T-helper 17 cell (primary cell): ENCODE measurements around the gene POLR2J3. TPM values are rescaled to one million over a fixed set of nuclear protein-coding genes. Genes with fewer than 3 reads are reported as not detected.
"Not testable (repeated sequence)": the region's sequence is repeated elsewhere in the genome, so short reads cannot be mapped to it uniquely, and the experiment has no call there.

Source experiments
- ATAC-seq: fragments of 150-1000 bp; cut with Tn5 transposase; 2 replicates; pipeline ENCODE4 v1.10.0; 2021; ENCODE audit warnings: mild to moderate bottlenecking, moderate library complexity
- DNase-seq, 3 donors: peaks; one replicate each; pipeline versions ENCODE4 v3.0.0 to v3.0.0-alpha.2; 2020 to 2021
- H3K9me3 ChIP-seq: one replicate; pipeline ENCODE4 v1.7.0; 2013; ENCODE audit warnings: low read length, mild to moderate bottlenecking; ENCODE audit not compliant: control insufficient read depth, poor library complexity, severe bottlenecking
- H3K27ac Mint-ChIP-seq: one replicate; pipeline ENCODE4 v1.8.0; 2022; ENCODE audit warnings: mild to moderate bottlenecking, moderate library complexity, mixed read lengths
- H3K27me3 Mint-ChIP-seq: one replicate; pipeline ENCODE4 v1.8.0; 2022; ENCODE audit warnings: mixed read lengths
- H3K36me3 Mint-ChIP-seq: one replicate; pipeline ENCODE4 v1.8.0; 2022; ENCODE audit warnings: low read depth, mixed read lengths
- H3K4me1 Mint-ChIP-seq: one replicate; pipeline ENCODE4 v1.8.0; 2022; ENCODE audit warnings: mild to moderate bottlenecking, mixed read lengths
- H3K4me3 Mint-ChIP-seq: one replicate; pipeline ENCODE4 v1.8.0; 2022; ENCODE audit warnings: mild to moderate bottlenecking, moderate library complexity, mixed read lengths
- total RNA-seq, 4 donors: library from RNA in 2 of 4; stranded (reverse) in 2 of 4; gene quantifications; one replicate each; pipeline ENCODE4 v1.2.3 and lab custom pipeline; 2022 to 2026

POLR2J3 gene
- total RNA-seq (100 to 1,000 TPM; 102 to 124 TPM), total RNA-seq (lab: John Stamatoyannopoulos, UW) (3.8 to 7.6 reads per million in 2 donors)

- peak; percentile 92 to 100 (median 99) for DNase-seq
- Mint-ChIP-seq H3K27ac (peak within 1 kb of the TSS; percentile 72), H3K4me3 (peak within 1 kb of the TSS; percentile 87)
- H3K36me3 Mint-ChIP-seq, H3K27me3 Mint-ChIP-seq, H3K9me3 ChIP-seq, H3K4me1 Mint-ChIP-seq: not testable (repeated sequence)
- peak; percentile 93 for ATAC-seq
Observed at GRCh38 chr7:102572261-102573239, at the start of gene POLR2J3. TSS of gene POLR2J3 (minus strand) at chr7:102572583. CDS start at chr7:102572521, 62 bp downstream.

GRCh38 chr7:102618122-102618521 is 45.7 kb upstream of the POLR2J3 start:
- not testable (repeated sequence) for H3K4me3 Mint-ChIP-seq, H3K4me1 Mint-ChIP-seq, H3K27me3 Mint-ChIP-seq, H3K9me3 ChIP-seq, DNase-seq, H3K36me3 Mint-ChIP-seq, ATAC-seq, H3K27ac Mint-ChIP-seq

GRCh38 chr7:102616507-102617125 is 44.2 kb upstream of the POLR2J3 start, which contains the start of gene RASA4:
TSS of gene RASA4 (minus strand) at chr7:102616756. CDS start at chr7:102616689, 67 bp downstream.
- not testable (repeated sequence) for H3K4me3 Mint-ChIP-seq, H3K27me3 Mint-ChIP-seq, H3K9me3 ChIP-seq, H3K4me1 Mint-ChIP-seq, H3K27ac Mint-ChIP-seq, H3K36me3 Mint-ChIP-seq
- ATAC-seq (peak; percentile 99), DNase-seq (peak; percentile 22 to 37 (median 28))

GRCh38 chr7:102615930-102616329 is 43.5 kb upstream of the POLR2J3 start:
- not testable (repeated sequence) for H3K27me3 Mint-ChIP-seq, ATAC-seq, DNase-seq, H3K4me3 Mint-ChIP-seq, H3K9me3 ChIP-seq, H3K4me1 Mint-ChIP-seq, H3K36me3 Mint-ChIP-seq, H3K27ac Mint-ChIP-seq

DNA sequence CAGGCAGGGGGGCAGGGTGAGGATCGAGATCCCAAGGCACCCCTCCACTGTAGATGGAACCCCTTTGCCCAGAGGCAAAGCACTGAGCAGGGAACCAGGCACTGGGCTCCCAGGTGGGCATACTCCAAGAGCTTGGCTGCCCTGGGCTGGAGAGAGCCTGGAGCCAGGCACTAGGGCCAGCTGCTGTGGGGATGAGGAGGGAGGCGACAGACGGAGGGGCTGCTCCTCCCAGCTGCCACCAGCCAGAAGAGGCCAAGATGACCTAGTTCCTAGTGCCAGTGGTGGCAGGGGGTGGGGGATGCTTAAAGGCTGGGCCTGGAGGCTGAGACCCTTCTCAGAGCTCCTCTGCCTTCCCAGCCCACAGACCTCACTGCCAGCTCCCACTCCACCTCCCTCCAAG is 42.5 kb upstream of the POLR2J3 start:
- H3K36me3 Mint-ChIP-seq, H3K9me3 ChIP-seq, H3K4me3 Mint-ChIP-seq, H3K27ac Mint-ChIP-seq, H3K27me3 Mint-ChIP-seq, ATAC-seq, DNase-seq, H3K4me1 Mint-ChIP-seq: not testable (repeated sequence)

DNA sequence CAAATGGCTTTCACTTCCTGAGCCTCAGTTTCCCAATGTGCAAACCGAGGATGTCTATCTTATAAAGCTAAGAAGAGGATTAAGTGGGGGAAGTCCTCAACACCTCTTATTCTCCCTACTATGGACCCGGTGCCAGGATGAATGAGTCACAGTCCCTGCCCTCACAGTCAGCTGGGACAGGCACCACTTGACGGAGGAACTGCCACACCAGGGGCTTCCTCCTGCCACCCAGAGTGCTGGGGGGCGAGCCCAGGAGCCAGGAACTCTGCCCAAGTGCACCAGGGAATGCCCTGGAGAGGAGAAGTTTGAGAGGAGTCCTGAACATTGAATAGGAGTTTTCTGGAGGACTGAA is 41.9 kb upstream of the POLR2J3 start:
- H3K27ac Mint-ChIP-seq, H3K4me1 Mint-ChIP-seq, H3K27me3 Mint-ChIP-seq, ATAC-seq, H3K4me3 Mint-ChIP-seq, H3K36me3 Mint-ChIP-seq, H3K9me3 ChIP-seq, DNase-seq: not testable (repeated sequence)

DNA sequence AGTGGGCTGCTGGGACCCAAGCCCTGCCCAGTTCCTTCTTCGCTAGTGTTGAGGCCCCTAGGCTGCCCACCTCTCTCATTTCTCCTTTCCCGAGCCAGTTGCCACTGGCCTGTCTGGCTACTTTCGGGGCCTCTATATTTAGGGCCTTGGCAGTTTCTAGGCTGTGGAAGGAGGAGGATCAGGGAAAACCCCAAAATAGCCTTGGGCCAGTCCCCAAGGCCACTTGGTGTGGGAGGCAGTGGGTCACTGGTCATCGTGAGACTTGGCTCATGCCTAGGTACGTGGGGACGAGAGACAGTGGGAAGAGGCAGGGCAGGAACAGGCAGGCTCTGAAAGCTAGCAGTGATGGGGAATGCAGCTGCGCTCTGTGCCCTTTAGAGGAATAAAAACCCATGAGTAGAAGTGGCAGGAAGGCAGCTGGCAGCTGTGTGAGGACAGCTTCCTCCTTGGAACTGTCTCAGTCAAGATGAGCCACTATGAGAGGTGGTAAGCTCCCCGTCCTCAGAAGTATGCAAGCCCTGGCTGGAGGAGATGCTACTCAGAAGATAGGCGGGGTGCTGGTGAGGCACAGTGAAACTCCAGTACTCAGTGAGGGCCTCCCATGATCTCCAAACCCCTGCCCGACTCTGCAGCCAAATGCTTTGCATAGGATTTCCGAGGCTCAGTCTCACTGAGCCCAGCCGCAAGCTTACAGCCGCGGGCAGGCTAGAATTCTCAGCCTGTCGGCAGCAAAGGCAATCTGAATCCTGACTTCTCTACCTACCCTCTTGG is 41.4 kb upstream of the POLR2J3 start:
- H3K4me3 Mint-ChIP-seq, H3K36me3 Mint-ChIP-seq, H3K9me3 ChIP-seq, ATAC-seq, H3K4me1 Mint-ChIP-seq, H3K27ac Mint-ChIP-seq, H3K27me3 Mint-ChIP-seq, DNase-seq: not testable (repeated sequence)

- H3K36me3 Mint-ChIP-seq, H3K4me3 Mint-ChIP-seq, DNase-seq, H3K27me3 Mint-ChIP-seq, H3K9me3 ChIP-seq, ATAC-seq, H3K27ac Mint-ChIP-seq, H3K4me1 Mint-ChIP-seq: not testable (repeated sequence)
Observed at GRCh38 chr7:102611675-102612325, 39.4 kb upstream of the POLR2J3 start.

- peak; percentile 80 for ATAC-seq
- H3K36me3 Mint-ChIP-seq, H3K9me3 ChIP-seq, DNase-seq, H3K27me3 Mint-ChIP-seq, H3K4me3 Mint-ChIP-seq, H3K27ac Mint-ChIP-seq, H3K4me1 Mint-ChIP-seq: not testable (repeated sequence)
Observed at GRCh38 chr7:102611013-102611674, 38.8 kb upstream of the POLR2J3 start.

DNA sequence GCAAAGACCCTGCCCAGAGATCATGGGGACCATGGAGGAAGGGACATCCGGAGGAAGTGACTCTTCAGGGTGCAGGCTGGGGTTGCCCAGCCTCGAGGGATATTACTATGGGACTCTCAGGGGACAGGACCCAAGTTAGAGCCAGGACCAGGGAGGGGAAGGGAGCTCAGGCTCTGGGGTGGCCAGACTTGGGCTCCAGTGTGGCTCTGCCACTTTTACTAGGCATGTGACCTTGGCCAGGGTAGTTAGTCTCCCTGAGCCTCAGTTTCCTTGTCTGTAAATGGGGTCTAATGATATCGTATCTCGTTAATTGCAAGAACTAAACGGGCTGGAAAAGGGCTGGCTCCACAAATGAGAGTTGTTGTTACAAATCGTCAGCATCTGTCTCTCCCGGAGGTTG is 38.1 kb upstream of the POLR2J3 start:
- H3K4me3 Mint-ChIP-seq, H3K4me1 Mint-ChIP-seq, H3K27me3 Mint-ChIP-seq, H3K9me3 ChIP-seq, H3K27ac Mint-ChIP-seq, ATAC-seq, H3K36me3 Mint-ChIP-seq: not testable (repeated sequence)
- peak in 1 of 3 donors; percentile 1 for DNase-seq

GRCh38 chr7:102609734-102610133 is 37.4 kb upstream of the POLR2J3 start:
- DNase-seq, H3K4me1 Mint-ChIP-seq: not testable (repeated sequence)

GRCh38 chr7:102606848-102607247 is 34.5 kb upstream of the POLR2J3 start:
- H3K36me3 Mint-ChIP-seq, ATAC-seq, H3K4me1 Mint-ChIP-seq, DNase-seq, H3K27me3 Mint-ChIP-seq, H3K4me3 Mint-ChIP-seq, H3K9me3 ChIP-seq, H3K27ac Mint-ChIP-seq: not testable (repeated sequence)

More at GRCh38 chr7:102609734-102610133, 37.4 kb upstream of the POLR2J3 start:
- H3K9me3 ChIP-seq, ATAC-seq, H3K4me3 Mint-ChIP-seq, H3K27me3 Mint-ChIP-seq, H3K36me3 Mint-ChIP-seq, H3K27ac Mint-ChIP-seq: not testable (repeated sequence)
